Fibroblast of villous mesenchyme (primary cell): ENCODE measurements around the gene COL27A1. TPM values are rescaled to one million over a fixed set of nuclear protein-coding genes. Genes with fewer than 3 reads are reported as not detected.

Source experiments
- DNase-seq: peaks from one replicate; pipeline ENCODE4 v3.0.0-alpha.2; 2010; ENCODE audit warnings: low read depth
- H3K4me3 ChIP-seq: 2 replicates; pipeline ENCODE4 v1.5.1; 2011; ENCODE audit warnings: low read depth, mild to moderate bottlenecking, low read length
- CTCF ChIP-seq: IDR thresholded peaks from 2 replicates; pipeline ENCODE4 v1.5.1; 2012; ENCODE audit warnings: low read depth, mild to moderate bottlenecking, low read length; ENCODE audit not compliant: insufficient read depth
- total RNA-seq: library from RNA; depleted of rRNA; stranded (reverse); fragments of >200 nt; gene quantifications from 2 replicates; pipeline ENCODE4 v1.2.3, GENCODE V29; 2012

The COL27A1 gene
- total RNA-seq, 1 donor, result 23.3 TPM

- no peak for TF ChIP-seq CTCF
- no peak overlapping the region for H3K4me3 ChIP-seq
- no peak for DNase-seq
Measured at GRCh38 chr9:114169029-114169951, 14.0 kb downstream of the COL27A1 start.

DNA sequence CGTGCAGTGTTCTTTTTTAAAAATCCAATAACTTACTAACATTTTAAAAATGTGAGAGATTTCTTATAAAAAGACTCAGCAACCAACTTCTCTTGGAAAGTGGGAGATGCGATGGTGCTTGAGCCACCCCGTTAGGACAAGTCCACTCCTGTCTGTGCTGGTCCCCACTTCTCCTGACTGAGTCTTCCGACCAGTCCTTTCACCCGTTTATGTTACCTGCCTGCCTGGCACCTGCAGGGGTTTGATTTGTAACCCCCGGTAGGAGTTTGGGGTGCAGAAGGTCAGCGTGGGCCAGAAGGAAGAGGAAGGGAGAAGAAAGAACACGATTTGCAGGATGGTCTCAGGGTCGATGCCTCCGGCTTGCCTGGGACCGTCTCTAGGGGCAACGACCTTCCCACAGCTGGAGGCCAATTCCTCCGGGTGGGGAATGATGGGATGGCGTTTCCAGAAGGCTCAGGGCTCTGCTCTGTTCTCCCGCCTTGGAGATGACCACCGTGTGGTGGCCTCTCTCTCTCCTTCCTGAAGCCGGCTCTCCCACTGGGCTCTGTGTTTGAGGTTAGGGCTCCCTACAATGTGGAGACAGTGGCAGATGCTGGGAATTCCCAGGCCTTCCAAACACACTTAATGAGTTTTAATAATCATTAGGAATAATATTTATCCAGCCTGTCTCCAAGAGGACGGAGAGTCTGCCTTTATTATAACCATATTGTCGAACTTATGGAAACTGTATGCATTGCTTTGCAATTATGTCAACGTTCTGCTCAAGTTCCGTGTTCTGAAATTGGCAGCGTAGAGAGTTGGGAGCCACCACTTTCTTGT lies 14.8 kb downstream of the COL27A1 start:
- no peak for TF ChIP-seq CTCF
- no peak for DNase-seq
- H3K4me3 ChIP-seq, result no peak overlapping the region

DNA sequence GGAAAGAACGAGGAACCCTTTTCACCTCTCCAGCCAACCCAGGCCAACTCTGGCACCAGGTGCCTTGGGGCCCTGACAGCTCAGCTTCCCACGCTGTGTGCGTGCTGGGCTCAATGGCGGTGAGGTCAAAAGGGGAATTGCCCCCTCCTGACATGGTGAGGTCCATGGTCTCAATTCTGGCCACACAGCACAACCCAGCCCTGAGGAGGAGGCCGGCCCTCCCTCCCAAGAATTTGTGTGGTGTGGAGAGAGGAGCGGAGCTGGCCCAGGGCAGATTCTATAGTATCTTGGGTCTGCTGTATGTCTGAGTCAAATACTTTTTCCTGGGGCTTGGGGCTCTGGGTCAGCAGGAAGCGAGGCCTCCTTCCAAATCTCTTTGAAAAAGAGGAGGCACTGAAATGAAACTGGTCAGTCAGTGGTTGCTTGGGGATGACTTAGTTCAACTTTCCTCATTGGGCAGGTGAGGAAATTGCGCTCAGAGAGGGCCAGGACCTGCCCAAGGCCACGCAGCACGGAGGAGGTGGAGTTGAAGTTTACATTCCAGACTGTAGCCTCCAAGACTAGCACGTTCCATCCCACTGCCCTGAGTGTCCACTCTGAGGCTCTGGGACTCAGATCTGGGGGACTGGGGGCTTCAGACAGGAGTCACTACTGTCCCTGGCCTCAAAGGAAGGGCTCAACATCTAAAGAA lies 15.6 kb downstream of the COL27A1 start:
- no peak overlapping the region for H3K4me3 ChIP-seq
- TF ChIP-seq CTCF, result no peak

DNA sequence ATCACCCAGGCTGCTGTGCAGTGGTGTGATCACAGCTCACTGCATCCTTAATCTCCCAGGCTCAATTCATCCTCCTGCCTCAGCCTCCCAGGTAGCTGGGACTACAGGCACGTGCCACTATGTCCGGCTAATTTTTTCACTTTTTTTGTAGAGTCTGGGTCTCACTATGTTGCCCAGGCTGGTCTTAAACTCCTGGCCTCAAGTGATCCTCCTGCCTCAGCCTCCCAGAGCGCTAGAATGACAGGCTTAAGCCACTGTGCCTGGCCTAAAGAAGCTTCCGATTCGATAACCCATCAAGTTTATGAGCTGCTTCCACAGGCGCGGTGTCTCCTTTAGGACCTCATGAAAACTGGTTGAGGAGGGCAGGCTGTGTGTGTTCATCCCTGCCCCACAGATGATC lies 16.2 kb downstream of the COL27A1 start:
- DNase-seq, result no peak
- no peak overlapping the region for H3K4me3 ChIP-seq
- no peak for TF ChIP-seq CTCF

More for the DNA sequence above, 15.6 kb downstream of the COL27A1 start:
- DNase-seq, result no peak

- no peak for TF ChIP-seq CTCF
- DNase-seq, result peak; percentile 79
- H3K4me3 ChIP-seq, result no peak overlapping the region
Measured at GRCh38 chr9:114172981-114173833, 17.9 kb downstream of the COL27A1 start.

- no peak overlapping the region for H3K4me3 ChIP-seq
- no peak for TF ChIP-seq CTCF
- no peak for DNase-seq
Measured at GRCh38 chr9:114174557-114174875, 19.2 kb downstream of the COL27A1 start.
